ENCODE data around the gene GAS2L1.

GAS2L1 gene

DNA sequence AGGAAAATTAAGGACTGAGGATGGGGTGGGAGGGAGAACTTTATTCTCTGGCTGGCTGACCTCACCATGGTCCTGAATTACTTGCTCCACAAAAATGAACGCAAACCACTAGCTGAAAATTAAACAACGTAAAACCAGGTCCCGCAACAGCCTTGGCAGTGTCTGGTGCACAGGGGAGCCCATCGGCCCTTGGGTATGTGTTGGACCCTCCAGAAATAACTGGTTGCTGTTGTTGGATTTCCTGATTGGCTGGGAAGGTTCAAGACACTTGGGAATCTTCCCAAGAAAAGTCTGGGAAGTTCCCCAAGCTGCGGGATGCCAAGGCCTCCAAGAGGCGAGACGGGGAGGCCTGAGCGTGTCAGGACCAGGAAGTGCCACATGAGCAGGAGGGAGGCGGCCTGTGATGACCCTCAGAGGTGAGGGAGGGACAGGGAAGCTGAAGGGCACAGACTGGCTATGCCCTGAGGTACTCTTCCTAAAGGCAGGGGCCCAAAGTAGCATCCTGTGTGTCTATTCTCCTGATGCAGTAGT lies 19.4 kb downstream of the GAS2L1 start:
- DNase-seq: peak in 1 of 58 donors; percentile 34

DNA sequence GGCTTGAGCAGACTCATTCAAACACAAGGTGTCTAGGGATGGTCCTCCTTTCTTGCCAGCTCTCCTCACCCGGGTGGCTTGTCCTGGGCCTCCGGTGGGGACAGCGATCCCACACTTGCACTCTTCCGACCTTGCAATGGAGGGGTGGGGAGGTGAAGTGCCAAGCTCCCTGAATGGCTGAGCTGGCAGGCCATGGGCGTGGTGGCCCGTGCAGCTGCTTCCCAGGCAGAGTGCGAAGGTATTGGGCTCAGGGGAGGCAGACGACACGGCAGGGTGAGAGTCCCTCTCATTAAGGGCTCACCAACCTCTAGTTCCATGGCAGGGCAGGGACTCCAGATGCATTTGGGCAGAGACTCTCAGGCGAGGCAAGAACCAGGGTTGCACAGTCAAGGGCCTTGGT lies 20.0 kb downstream of the GAS2L1 start:
- no peak for DNase-seq

DNA sequence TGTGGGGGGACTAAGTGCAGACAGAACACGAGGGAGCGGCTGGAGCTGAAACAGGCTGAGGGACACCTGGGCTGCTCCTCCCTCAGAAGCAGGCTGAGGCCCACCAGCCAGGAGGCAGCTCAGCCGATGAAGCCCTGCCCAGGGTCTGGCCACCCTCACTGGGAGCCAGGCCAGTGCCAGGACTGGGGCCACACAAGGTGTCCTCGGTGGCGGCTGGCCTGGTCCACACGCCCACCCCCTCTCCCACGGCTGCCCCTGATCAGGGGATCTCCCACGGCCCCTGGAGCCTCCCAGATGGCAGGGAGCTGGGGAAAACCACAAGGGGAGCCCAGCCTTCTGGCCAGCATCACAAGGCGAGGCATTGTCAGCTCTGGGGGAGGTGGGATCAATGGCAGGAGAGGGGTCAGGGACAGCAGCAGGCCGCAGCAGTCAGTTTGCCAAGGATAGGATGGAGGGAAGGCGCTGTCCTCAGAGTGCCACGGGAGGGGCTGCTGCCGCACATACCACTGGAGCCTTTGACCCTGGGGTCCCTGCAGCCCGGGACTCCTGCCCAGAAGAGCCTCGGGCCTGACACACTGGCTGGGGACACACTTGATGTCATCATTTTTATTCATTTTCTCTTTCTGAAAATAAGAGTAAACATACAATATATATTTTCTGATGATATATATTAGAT lies 20.8 kb downstream of the GAS2L1 start:
- DNase-seq: no peak

DNA sequence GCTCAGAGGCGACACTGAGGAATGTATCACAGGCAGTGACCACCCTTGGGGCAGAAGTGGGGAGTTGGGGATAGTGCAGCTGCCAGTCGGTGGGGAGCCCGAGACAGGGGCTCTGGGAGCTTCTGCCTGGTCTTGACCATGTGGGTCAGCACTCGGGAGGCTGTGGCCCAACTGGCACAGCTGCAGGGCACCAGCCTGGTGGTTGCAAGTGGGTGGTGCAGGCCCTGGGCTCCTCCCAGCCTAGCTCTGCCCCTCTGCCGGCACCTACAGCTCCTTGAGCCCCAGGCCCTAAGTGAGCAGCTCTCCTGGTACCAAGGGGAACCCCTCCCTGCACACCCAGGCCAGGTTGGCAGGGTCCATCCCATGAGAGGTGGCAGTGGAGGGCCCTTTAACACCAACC lies 21.6 kb downstream of the GAS2L1 start:
- no peak for DNase-seq

DNA sequence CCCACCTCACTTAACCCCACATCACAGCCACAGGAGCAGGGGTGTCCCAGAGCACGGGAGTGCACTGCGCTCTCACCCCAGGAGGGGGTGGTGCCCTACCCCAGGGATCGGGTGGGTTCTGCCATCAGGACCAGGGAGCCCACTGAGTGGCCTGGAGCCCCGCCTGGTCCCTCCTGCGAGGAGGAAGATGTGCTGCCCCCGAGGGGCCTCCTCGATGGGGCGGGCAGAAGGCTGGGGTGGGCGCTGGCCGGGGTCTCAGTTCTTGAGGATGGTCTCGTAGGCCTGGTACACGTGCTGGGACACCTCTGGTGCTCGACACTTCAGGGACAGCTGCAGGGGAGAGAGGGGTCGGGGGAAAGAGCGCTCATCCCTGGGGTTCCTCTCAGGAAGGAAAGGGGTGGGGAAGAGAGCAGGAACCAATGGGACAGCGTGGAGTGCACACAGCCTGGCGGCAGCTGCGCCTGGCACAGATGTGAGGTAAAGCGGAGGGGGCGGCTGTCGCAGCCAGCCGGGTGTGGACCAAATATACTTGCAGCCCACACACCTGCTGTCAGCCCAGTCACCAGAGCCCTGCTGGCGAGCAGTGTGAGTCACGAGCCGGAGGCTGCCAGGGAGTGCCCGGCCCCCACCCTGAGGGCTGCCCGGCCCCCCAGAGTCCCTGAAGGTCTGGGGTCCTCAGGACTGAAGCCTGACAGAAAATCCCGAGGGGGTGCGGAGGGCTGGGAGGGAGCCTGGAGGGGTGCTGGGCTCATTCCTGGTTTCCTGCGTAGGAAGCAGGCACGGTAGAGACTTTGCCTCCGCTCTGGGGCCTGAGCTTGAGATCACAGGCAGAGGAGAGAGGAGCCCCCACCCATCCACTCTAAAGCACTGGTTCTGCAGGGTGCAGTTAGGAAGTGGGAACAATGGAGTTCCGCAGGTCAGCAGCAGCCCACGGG lies 22.4 kb downstream of the GAS2L1 start:
- peak in 38 of 58 donors; percentile 16 to 84 (median 53) for DNase-seq

DNA sequence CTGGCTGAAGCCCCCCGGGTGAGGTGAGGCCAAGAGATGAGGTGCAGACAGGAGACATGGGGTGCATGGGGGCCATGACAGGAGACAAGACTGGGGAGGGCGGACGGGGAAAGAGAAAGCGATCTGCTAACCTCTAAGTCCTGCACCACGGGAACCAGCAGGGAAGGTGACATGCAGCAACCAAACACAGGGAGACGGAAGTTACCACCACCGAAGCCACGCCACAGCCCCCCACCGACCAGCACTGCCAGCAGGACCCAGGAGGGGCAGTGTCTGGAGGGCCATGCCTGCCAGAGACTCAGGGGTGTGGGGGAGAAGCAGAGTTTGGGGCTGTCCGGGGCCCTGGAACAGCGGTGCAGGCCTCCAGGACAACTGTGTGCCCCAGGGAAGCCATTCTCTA lies 23.1 kb downstream of the GAS2L1 start:
- DNase-seq: no peak

DNA sequence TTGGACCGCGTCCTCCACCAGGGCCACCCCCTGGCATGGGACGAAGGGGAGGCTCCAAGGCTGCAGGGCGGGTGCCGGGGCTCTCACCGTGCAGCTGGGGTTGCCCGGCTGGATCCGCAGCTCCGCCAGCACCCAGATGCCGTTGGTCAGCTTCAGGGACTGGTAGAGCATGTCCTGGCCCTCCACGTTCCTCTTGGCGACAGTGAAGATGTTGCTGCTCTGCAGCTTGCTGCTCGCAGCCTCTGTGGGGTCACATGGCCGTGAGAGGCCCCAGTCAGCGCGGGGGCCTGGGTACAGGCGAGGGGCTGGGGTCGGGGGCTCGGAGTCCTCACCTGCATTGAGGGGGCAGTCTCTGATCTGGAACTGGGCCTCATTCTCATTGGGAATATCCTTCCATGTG lies 23.8 kb downstream of the GAS2L1 start:
- DNase-seq: no peak

DNA sequence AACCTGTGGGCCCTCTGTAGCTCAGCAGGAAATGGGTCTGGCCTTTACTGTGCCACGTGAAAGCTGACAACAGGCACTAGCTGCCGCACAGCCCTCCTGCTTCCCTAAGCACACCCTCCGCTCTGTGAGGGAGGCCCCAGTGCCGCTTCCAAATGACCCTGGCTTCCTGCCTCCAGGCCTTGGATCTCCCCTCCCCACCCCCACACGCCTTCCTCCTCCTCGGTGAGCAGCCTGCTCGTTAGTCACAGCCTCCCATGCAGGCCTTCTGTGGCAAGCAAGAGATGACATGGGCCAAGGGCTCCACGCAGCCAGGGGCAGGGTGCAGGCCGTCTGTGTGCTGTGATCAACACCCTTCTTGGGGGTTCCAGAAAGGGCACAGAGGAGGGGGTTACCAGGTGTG lies 24.3 kb downstream of the GAS2L1 start:
- DNase-seq: peak in 9 of 58 donors; percentile 18 to 41 (median 32)

DNA sequence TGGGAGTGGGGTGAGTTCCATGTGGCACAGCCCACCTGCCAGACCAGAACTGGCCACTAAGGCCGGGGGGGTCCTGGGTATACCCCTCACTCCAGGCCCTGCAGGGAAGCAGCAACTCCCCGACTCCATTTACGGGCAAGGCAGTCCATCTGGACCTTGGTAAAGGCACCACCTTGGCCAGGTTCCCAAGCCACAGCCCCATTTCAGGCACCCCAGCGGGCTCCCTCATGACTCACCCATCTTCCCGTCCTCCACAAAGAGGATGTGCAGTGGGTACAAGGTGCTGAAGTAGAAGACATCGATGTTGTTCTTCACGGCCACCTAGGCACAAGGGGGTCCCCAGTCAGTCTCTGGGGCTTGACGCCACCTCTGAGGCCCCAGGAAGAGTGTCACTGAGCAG lies 24.8 kb downstream of the GAS2L1 start:
- DNase-seq: no peak

DNA sequence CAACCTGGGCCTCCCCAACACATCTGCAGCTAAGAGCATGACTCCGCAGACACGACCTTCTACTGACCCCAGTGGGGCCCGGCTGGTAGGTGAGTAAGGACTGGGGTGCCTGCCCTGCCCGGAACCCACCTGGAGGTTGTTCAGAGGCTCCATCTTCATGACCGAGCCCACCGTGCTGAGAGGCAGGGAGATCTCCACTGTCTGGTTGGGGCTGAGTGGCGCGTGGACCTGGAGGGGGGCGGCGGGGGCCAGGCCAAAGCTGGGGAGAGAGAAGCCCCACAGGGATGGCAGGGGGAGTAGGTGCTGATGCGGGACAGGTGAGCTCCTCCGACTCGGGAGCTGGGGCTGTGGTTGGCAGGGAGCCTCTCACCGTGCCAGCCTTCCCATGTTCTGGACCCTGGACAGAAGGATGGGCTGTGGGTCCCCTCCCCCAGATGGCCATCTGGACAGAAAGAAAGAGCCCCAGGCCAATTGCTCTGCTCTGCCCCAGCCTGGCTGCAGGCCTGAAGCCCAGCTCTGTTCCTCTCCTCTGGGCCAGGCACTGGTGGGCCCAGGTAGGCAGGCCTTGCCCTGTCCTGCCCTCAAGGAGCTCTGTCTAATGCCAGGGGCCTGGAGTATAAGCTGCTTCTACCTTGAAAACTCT lies 25.3 kb downstream of the GAS2L1 start:
- DNase-seq: no peak

DNA sequence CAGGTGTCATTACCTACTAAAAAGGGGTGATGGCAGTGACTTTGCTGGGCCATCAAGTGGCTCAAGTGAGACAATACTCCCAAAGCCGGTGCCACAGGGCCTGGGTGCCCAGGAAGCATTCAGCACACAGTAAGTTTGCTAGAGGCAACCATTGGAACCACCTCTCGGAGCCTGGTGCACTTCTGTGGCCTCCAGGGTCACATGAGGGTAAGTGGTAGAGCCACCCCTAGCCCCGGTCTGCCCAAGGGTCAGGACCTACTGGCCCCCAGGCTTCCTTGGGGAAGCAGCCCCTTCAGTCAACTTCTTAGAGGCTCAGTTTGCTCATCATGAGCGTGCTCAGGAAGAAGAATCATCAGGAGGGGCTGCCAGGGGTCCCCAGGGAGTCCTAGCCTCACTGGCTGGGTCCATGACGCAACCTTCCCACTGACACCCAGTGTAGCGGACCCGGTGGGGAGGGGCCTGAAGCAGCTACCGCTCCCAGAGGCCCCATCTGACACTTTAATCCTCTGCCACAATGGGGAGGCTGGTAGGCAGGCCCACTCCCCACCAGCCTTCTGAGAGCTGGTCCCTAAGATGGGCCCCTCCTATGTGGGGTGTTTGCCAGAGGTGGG lies 26.5 kb downstream of the GAS2L1 start:
- DNase-seq: no peak

DNA sequence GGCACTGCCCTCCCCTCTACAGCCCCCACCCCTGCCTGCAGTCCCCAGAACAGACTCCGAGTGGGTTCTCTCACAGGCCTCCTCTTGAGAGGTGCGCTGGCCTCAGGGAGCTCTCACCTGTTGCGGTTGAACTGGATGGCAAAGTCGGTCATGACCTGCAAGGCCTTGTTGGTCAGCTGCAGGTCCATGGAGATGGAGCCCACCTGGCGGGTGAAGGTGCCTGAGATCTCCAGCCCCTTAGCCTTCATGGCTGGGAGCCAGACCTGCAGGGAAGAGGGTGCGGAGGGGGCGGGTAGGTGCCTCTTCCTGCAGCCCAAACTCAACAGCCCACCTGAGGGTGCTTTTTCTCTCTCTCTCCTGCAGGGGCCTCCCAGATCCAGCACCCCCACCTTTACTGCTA lies 27.7 kb downstream of the GAS2L1 start:
- no peak for DNase-seq

DNA sequence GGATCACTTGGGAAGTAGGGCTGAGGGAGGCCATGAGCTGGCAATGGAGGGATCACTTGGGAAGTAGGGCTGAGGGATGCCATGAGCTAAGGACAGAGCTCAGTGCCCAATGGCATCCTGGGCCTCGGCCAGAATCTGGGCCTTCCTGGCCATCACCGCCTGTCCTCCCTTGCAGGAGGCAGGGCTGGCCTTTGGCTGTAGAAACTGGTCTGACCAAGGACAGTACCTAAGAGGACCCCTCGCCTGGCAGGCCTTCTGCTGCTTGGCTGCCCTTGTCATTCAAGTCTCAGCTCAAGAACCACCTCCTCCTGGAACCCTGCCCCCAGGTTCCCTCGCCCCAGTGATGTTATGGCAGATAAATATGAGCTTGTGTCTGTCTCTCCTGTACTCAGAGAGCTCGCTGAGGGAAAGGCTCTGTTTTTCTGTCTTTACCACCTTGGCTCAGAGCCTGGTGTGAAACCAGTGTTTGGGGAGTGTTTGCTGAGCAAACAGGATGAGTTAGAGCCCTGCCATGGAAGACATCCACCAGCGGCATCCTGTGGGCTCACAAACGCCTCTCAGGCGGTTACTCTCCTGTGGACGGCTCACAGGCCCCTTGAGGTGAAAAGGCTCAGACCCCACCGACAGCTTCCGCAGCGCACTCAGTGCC lies 28.4 kb downstream of the GAS2L1 start:
- DNase-seq: peak in 5 of 58 donors; percentile 19 to 47 (median 31)

DNA sequence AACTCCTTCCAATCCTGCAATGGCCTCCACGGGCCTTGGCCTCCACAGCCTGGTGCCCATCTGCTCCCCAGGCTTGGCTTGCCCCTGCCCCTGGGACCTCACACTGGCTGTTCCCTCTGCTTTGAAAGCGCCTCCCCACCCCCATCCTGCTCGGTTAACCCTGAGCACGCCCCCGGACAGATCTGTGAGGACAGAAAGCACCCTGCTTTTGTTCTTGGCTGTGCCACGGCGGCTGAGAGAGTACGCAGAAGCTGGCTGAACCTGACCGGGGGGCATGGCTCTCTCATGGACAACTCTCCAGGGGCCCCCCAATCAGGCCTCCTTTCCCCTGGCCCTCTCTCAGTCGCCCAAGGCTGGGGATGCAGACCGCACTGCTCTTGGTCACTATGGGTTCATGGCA lies 29.2 kb downstream of the GAS2L1 start:
- DNase-seq: no peak

DNA sequence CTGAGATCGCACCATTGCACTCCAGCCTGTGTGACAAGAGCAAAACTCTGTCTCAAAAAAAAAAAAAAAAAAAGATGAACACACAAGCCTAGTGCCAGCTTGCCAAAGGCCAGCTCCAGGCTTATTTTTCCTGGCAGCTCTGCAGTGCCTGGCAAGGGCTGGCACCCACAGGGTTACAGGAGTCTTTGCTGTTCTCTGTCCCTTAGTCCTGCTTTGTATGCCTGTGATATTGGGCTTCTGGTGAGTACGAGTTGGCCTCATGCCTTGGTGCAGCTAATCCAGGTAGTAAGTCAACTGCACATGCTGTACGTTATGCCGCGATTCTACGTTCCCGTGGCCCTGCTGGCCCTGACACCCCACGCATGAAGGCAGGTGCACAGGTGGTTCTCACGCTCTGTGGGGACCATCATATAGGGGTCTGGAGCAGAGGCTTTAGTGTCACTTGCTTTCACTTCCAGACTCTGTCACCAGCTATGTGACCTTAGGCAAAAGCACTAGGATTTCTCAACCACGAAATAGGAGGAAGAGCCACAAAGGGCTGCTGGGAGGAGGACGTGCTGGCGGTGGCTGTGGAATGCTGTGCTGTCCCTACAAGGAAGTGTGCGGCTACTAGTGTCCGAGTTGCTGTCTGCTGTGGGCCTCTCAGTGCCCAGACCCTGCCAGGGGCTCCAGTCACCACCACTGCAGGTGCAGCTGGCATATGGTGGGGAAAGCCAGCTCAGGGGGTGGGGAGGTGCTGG lies 30.5 kb downstream of the GAS2L1 start:
- peak in 7 of 58 donors; percentile 20 to 53 (median 27) for DNase-seq

DNA sequence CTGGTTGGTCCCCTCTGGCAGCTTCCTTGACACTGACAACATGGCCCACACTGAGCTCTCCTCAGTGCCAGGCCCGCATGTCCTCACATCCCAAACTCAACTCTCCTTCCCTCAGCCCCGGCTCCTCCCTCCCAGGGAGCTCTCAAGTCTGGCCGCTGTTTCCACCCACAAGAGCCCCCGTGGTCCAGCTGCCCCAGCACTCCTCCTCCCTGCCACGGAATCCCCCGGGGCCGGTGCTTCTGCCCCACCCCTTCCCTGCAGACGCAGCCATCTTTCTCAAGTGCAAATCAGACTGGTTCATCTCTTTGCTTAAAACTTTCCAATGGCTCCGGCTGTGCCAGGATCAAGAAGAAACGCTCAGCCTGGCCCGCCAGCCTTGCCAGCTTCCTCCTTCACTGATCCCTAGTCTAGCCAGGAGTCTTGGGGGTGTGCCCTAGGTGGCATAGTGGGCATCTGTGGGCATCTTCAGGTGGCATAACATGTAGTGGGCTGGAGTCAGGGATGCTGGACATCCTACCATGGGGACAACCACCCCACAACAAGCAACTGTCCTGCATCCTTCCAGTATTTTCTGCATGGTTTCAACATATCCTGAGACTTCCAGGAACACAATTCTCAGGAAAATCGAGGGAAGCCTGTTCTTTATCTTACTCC lies 31.3 kb downstream of the GAS2L1 start:
- no peak for DNase-seq

DNA sequence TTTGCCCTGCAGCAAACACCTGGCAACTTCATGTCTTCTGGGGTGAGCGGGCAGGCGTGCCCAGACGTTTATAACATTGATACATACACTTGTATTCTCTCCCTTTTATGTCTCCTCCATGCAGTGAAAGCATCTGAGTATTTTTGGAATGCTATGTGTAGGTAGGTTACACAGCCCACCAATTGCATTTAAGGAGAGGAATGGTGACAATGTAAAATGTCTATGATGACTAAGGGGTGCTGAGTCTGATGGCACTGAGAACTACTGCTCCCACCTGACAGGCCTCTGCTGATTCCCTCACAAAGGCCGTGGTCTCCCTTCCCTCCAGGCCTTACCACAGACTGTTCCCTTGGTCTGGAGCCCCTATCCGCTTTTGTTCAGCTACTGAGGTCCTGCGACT lies 31.9 kb downstream of the GAS2L1 start:
- peak in 1 of 58 donors; percentile 28 for DNase-seq

DNA sequence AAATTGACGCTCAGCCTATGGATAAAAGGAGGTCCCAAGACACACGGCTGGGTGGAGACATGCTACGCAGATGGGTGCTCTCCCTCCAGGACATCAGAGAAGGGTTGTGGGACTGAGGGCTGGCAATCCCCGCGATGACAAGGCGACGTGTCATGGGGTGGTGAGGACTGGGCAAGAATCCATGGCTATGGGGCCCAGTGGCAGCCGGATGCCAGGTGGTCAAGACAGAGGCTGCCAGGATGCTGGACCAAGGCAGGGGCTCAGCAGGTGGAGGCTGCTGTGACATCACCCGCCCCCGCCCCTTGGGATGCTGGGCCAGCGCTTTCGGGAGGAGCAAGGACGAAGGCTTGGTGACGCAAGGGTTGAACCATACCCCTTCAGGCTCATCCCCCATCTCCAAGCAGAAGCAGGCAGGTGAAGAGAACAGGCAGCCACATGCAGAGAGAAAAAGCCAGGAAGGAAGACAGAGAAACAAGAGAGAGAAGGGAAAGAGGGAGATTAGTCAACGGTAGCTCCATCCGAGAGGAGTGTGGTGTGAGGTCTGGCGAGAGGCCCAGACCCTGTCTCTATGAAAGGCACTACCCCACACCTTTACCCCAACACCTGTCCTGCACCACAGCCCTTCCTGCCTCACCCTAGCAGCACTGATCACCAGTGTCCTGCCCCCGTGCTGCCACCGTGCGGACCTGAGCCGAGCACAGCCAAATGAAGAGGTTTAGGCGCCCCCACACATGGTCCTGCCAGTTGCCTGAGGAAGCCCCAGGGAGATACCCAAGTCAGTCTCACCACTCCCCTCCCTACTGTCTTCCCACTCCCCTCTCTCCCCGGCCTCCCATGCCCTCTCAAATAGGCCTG lies 33.2 kb downstream of the GAS2L1 start:
- DNase-seq: no peak

DNA sequence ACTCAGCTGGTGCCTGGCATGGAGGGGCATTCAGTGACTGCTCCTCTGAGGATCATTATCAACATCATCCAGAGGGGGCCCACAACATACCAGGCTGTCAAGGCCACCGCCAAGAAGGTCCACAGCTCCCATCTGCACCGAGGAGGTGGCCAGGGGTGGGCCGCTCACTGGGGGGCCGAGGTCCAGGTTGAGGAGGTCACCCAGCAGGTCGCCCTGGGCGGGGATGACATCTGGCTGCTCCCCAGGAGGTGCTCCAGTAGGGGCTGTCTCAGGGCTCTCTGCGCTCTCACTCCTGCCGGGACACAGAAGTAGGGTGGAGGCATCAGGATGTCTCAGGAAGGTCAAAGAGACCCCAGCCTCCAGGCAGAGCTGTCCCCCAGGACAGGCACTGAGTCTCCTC lies 34.1 kb downstream of the GAS2L1 start:
- DNase-seq: no peak
